Activated naive CD8-positive, alpha-beta T cell (primary cell): ENCODE measurements around the gene HEYL.

Experiments used
- H3K27ac Mint-ChIP-seq: one replicate; pipeline ENCODE4 v1.8.0; 2021; ENCODE audit warnings: mixed read lengths
- H3K27me3 Mint-ChIP-seq: one replicate; pipeline ENCODE4 v1.8.0; 2021; ENCODE audit warnings: mixed read lengths
- H3K36me3 Mint-ChIP-seq: one replicate; pipeline ENCODE4 v1.8.0; 2021; ENCODE audit warnings: mixed read lengths
- H3K4me1 Mint-ChIP-seq: one replicate; pipeline ENCODE4 v1.8.0; 2021; ENCODE audit warnings: low read depth, mixed read lengths
- H3K4me3 Mint-ChIP-seq: one replicate; pipeline ENCODE4 v1.8.0; 2021; ENCODE audit warnings: mild to moderate bottlenecking, mixed read lengths
- H3K9me3 Mint-ChIP-seq: one replicate; pipeline ENCODE4 v1.8.0; 2021; ENCODE audit warnings: low read depth, mixed read lengths

HEYL gene

DNA sequence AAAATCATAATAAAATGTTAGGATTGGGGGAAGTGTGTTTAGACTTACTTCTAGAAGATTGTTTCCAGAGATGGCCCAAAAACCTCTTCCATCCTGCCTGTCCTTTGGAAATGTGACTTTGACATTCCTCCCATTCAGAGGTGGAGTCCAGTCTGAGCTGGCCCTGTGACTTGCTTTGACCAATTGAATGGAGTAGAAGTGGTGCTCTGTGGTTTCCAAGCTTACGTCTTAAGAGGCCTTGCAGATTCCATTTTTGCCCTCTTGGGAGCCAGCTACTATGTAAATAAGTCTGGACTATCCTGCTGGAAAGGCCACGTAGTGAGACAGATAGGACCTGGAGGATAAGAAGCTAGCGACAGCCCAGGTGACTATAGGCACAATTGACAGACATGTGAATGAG is 33.8 kb upstream of the HEYL start:
- Mint-ChIP-seq H3K27ac (no peak overlapping the region), H3K36me3 (peaks cover 2% of the 10 kb centered on the region), H3K27me3 (peaks cover 21% of the 10 kb centered on the region), H3K9me3 (no peaks in the 10 kb centered on the region), H3K4me3 (peak overlapping the region; percentile 49), H3K4me1 (peaks cover 7% of the 10 kb centered on the region)

DNA sequence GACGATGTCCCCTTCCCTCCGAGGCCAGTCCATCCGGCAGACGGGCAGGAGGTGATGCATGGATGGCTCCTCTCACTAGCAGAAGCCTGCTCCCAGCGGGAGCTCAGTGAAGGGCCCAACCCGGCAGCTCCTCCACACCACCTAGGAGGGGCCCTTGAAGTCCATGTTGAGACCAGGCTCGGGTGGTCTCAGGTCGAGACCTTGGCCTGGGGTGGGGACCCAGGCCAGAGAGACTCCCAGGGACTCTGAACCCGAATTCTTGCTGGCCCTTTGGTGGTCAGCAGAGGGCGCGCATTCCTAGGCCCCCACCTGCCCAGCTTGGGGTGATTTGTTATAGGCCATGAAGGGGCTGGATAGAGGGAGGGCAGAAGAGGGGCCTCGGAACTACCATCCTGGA is 33.1 kb upstream of the HEYL start:
- H3K36me3 Mint-ChIP-seq = no peaks in the 10 kb centered on the region
- no peak overlapping the region for H3K27ac Mint-ChIP-seq
- H3K27me3 Mint-ChIP-seq = peaks cover 22% of the 10 kb centered on the region
- peak overlapping the region; percentile 72 for H3K4me3 Mint-ChIP-seq
- no peaks in the 10 kb centered on the region for H3K9me3 Mint-ChIP-seq
- H3K4me1 Mint-ChIP-seq = peaks cover 10% of the 10 kb centered on the region

DNA sequence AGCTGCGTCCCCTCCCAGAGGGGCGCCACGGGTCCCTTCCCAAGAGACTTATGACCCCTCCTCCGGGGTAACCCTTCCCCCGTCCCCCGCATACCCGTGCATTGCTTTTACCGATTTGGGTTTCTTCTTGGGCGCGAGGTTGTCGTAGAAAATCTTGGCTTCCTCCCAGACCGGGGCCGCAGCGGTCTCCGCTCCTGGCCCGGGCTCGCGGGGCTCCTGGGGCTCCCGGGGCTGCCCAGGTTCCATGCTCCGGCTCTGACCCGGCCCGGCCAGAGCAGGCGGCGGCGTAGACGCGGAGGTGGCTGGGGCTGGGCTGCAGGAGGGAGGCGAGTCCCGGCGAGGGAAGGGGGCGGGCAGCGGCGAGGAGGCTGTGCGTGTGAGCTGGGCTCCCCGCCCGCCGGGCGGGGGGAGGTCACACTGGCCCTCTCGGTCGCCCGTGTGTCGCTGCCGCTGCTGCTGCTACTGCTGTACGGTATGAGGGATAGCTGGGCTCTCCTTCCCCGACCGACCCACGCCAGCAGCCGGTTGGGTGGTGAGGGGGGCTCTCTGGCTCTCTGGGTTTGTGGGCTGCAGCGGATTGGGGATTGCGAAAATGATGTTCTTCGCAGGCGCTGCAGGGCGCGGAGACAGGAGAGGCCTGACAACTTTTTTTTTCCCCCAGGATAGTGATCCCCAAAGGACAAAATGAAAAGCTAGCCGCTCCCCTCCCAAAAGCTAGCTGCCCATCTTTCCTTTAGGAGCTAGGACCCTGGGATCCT is 32.5 kb upstream of the HEYL start, which contains the start of gene NT5C1A:
NT5C1A (minus strand) TSS at position 315 of the 758 bp plus-strand sequence; CDS start at position 246, 69 bp downstream.
- H3K36me3 Mint-ChIP-seq = no peaks in the 10 kb centered on the region
- no peak within 1 kb of the TSS for H3K27ac Mint-ChIP-seq
- peaks cover 12% of the 10 kb centered on the region for H3K4me1 Mint-ChIP-seq
- H3K9me3 Mint-ChIP-seq = no peaks in the 10 kb centered on the region
- peak within 1 kb of the TSS; percentile 72 for H3K4me3 Mint-ChIP-seq
- H3K27me3 Mint-ChIP-seq = peaks cover 24% of the 10 kb centered on the region

DNA sequence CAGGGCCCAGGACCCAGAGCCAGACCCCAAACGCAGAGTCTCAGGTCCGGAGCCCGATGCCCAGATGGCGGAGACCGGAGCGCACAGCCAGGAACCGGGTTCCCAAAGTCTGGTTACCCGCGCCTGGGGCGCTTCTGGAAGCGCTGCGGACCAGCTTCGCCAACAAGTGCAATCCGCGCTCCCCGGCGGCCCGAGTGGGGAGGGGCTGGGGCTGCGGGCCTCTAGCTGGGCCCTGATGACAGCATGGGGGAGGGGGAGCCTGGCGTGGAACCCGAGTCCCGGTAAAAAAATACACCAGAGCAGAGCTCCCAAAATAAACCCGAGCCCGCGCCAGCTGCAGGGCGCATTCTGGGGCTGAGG is 32.0 kb upstream of the HEYL start:
- Mint-ChIP-seq H3K4me1 (peaks cover 17% of the 10 kb centered on the region), H3K27ac (no peak overlapping the region), H3K4me3 (peak overlapping the region; percentile 30), H3K9me3 (no peaks in the 10 kb centered on the region), H3K27me3 (peaks cover 25% of the 10 kb centered on the region), H3K36me3 (no peaks in the 10 kb centered on the region)

DNA sequence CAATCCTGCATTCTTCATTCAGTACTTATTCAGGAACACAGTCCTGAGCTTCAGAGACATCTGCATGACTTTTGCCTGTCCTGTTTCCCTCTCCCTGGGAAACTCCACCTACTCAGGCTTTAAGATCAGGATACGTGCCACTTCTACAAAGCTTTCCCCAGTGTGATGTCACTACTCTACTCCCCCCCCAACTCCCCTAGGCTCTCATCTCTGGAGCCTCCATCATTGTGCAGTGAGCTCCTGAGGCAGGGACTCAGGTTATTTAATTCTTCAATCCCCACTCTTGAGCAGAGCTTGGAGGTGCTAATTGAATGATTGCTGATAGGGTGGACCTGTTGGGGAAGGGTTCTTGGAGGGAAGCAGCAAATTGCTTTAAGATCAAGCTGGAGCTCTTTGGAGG is 31.2 kb upstream of the HEYL start:
- Mint-ChIP-seq H3K4me3 (peak overlapping the region; percentile 34), H3K4me1 (peaks cover 17% of the 10 kb centered on the region), H3K27ac (no peak overlapping the region), H3K27me3 (peaks cover 25% of the 10 kb centered on the region), H3K36me3 (no peaks in the 10 kb centered on the region), H3K9me3 (no peaks in the 10 kb centered on the region)

DNA sequence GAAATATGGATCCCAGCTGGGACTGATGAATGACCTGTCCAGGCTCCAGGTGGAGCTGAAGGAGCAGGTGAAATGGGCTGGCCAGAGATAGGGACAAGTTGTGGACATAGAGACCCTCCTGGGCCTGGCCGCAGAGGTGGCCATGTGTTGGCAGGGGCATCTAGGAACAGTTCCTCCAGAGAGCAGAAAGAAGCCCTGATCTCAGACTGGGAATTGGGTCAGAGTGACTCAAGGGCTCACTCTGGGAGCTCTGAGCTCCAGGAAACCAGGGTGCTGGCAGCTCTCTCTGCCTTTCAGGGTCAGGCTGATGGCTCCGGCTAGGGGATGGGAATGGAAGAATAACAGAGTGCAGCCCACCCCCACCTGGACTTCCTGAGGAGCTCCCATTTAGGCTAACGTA is 29.5 kb upstream of the HEYL start:
- Mint-ChIP-seq H3K4me3 (no peak overlapping the region), H3K27ac (no peak overlapping the region), H3K36me3 (no peaks in the 10 kb centered on the region), H3K4me1 (peaks cover 17% of the 10 kb centered on the region), H3K27me3 (peaks cover 25% of the 10 kb centered on the region), H3K9me3 (no peaks in the 10 kb centered on the region)

DNA sequence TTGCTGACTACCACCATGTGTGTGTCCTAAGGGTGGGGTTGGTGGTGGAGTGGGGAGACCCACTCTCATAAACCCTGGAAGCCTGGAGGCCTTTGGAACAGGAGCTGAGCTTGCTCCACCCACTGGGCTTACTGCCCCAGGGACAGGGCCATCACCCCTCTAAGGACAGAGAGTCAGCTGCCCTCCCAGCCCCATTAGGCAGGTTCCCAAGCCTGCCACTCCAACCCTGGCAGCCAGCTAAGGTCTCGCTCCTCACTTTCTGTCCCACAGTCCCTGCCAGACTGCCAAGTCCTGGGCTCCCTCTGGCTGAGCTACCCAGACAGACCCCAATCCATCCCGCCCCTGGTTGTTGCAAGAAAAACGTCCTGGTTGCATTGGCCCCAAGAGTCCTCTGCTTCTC is 28.7 kb upstream of the HEYL start:
- Mint-ChIP-seq H3K36me3 (no peaks in the 10 kb centered on the region), H3K4me3 (no peak overlapping the region), H3K9me3 (no peaks in the 10 kb centered on the region), H3K4me1 (peaks cover 16% of the 10 kb centered on the region), H3K27me3 (peaks cover 25% of the 10 kb centered on the region), H3K27ac (no peak overlapping the region)

DNA sequence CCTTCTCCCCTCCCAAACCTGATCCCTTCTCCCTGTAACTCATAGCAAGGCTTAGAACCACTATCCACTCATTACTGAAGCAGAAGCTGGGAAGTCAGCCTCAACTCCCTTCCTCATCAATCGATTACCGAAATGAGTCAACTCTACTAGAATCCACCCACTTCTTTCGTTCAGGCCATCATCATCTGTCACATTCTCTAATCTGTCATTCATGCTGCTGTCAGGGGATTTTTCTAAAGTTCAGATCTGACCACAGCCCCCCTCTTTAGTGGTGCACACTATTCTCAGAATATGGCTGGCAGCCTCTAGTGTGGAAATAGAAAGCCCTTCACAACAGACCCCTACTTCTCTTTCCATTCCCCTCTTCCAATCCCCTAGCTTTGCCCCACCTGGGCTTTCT is 27.3 kb upstream of the HEYL start:
- H3K4me1 Mint-ChIP-seq = peaks cover 12% of the 10 kb centered on the region
- peak overlapping the region; percentile 24 for H3K27ac Mint-ChIP-seq
- H3K9me3 Mint-ChIP-seq = no peaks in the 10 kb centered on the region
- H3K4me3 Mint-ChIP-seq = no peak overlapping the region
- no peaks in the 10 kb centered on the region for H3K36me3 Mint-ChIP-seq
- H3K27me3 Mint-ChIP-seq = peaks cover 25% of the 10 kb centered on the region

DNA sequence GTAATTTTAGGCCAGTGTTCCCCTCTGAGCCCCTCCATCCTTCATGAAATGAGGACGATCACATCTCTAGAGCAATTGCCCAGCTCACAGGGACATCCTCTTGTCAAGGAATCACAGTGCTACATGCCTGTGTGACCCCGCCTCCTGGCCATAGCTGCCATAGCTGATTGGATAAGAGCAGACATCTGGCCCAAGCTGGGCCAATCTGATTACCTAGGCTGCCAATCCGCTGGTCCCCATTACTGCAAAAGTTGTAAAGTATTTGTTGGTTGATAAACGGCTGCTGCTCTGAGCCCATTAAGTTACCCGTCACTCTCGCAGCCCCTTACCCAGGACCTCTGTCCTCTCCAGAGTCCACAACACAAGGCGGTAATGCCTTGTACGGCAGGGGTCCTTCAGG is 24.1 kb upstream of the HEYL start:
- Mint-ChIP-seq H3K27ac (no peak overlapping the region), H3K27me3 (peaks cover 8% of the 10 kb centered on the region), H3K4me3 (no peak overlapping the region), H3K36me3 (no peaks in the 10 kb centered on the region), H3K9me3 (no peaks in the 10 kb centered on the region), H3K4me1 (peaks cover 10% of the 10 kb centered on the region)

DNA sequence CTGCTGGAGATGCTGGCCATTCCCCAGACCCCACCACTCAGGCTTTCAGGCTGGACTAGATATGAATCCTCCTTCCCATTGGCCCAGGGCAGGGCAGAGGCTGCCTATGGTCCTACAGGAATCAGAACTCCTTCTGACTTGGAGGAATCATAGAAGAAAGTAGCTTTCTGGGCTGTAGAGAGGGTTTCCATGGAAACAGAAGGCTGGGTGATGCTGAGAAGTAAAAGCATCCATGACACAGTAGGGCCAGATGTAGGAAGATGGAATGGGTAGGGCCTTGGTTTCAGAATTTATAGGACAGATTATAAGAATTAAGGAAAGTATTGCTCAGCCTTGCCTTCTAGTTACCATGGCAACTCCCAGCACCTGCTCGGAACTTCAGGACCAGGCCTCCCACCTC is 23.4 kb upstream of the HEYL start:
- peaks cover 11% of the 10 kb centered on the region for H3K4me1 Mint-ChIP-seq
- H3K9me3 Mint-ChIP-seq = no peaks in the 10 kb centered on the region
- no peaks in the 10 kb centered on the region for H3K36me3 Mint-ChIP-seq
- H3K27me3 Mint-ChIP-seq = peaks cover 4% of the 10 kb centered on the region
- no peak overlapping the region for H3K4me3 Mint-ChIP-seq
- H3K27ac Mint-ChIP-seq = no peak overlapping the region

DNA sequence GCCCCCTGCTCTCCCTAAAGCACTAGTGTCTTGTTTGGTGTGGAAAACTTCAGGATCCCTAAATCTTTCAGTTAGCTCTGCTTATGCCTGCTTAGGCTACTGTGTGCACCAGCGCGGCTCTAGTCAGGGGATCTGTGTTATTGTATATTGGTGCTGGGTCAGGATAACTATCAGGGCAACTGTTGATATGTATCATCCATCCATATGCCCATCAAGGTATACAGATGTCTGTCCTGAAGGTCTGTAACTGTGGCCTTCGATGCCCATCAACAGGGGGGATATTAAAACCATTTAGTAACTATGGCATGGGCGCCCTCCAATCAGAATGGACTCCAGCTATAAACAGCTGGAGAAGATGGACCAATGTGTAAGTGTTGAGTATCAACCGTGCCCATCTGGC is 20.1 kb upstream of the HEYL start:
- H3K27me3 Mint-ChIP-seq = no peaks in the 10 kb centered on the region
- no peaks in the 10 kb centered on the region for H3K36me3 Mint-ChIP-seq
- H3K4me1 Mint-ChIP-seq = peaks cover 3% of the 10 kb centered on the region
- H3K9me3 Mint-ChIP-seq = no peaks in the 10 kb centered on the region
- no peak overlapping the region for H3K4me3 Mint-ChIP-seq
- no peak overlapping the region for H3K27ac Mint-ChIP-seq

DNA sequence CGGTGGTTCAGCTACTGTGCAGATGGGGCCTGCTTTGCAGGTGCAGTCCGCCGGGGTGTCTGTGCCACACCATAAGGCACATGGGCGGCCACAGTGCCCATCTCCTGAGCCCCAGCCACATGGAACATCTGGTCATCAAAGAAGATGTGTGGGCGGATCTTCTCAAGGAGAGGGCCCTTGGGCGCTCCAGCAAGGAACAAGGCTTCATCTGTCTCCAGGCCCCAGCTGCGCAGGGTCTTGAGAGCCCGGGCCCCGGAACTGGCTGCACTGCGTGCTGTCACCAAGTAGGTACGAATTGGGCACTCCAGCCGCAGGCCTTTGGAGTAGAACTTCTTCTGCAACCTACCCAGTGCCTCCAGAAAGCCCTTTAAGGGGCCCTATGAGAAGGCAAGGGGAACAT is 19.7 kb upstream of the HEYL start:
- Mint-ChIP-seq H3K9me3 (no peaks in the 10 kb centered on the region), H3K4me3 (no peak overlapping the region), H3K4me1 (peaks cover 3% of the 10 kb centered on the region), H3K27ac (no peak overlapping the region), H3K27me3 (no peaks in the 10 kb centered on the region), H3K36me3 (no peaks in the 10 kb centered on the region)

DNA sequence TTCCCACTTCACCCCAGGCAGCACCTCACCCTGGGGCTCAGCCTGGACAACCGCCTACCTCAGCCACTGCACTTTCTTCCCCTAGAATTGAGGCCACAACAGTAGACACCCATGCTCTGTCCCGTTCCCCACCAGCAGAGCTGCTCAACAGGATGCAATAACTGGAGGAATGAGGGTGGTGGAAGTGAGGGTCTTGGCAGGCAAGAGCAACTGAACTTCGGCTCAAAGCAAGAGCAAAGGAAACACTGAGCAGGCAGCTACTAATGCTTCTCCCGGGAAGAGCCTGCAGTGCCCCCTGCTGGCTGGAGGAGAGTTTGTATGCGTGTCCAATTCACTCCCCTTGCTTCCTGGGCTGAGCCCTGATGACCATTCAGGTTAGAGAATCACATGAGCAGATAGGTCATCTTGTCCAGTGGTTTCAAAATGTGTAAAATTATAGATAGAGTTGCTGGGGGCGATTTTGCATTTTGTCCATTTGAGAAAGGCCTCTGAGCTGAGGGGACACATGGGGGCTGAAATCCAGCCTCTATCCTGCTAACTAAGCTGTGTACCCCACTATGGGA is 18.6 kb upstream of the HEYL start:
- H3K9me3 Mint-ChIP-seq = no peaks in the 10 kb centered on the region
- H3K4me1 Mint-ChIP-seq = peaks cover 6% of the 10 kb centered on the region
- no peaks in the 10 kb centered on the region for H3K36me3 Mint-ChIP-seq
- H3K27me3 Mint-ChIP-seq = peaks cover 6% of the 10 kb centered on the region
- no peak overlapping the region for H3K27ac Mint-ChIP-seq
- no peak overlapping the region for H3K4me3 Mint-ChIP-seq

DNA sequence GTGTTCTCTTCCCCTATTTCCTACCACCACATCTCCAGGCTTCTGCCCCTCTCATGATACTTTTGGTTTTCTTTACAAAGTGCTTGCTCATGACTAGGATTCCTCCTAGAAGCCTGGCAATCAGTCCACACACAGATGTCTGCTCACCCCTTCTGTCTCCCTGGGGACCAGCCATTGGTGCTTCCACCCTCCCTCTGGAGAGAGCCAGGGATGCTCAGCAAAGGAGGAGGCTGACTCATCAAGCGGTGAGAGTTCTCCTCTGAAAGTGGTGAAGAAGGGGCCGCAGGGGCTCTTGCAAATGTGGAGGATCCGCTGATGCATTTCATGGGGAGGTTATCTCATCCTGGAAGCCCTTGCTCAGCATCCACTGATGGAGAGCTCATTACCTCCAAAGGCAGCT is 18.0 kb upstream of the HEYL start:
- Mint-ChIP-seq H3K9me3 (no peaks in the 10 kb centered on the region), H3K4me1 (peaks cover 6% of the 10 kb centered on the region), H3K27me3 (peaks cover 6% of the 10 kb centered on the region), H3K4me3 (no peak overlapping the region), H3K27ac (no peak overlapping the region), H3K36me3 (no peaks in the 10 kb centered on the region)

DNA sequence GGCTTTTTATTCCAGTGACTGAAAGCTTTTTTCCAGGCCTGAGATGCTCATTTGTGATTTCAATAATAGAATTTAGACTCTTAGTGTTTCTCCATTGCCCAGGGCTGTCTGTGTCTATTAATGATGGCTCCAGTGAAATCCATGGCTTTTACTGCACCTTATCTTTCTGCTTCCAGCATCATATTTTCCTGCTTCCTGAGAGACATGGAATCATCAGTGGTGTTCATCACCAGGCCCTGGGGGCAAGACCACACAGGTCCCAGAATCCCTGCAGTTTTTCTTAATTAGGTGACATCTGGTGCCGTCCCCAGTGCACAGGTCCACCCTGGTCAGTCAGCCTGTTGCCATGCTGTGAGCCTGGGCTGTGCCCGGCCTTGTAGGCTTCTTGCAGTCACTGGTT is 16.9 kb upstream of the HEYL start:
- no peaks in the 10 kb centered on the region for H3K36me3 Mint-ChIP-seq
- H3K4me1 Mint-ChIP-seq = peaks cover 6% of the 10 kb centered on the region
- H3K27me3 Mint-ChIP-seq = peaks cover 6% of the 10 kb centered on the region
- no peak overlapping the region for H3K27ac Mint-ChIP-seq
- H3K4me3 Mint-ChIP-seq = no peak overlapping the region
- H3K9me3 Mint-ChIP-seq = no peaks in the 10 kb centered on the region
